ENCODE measurements around the gene INTS15.

DNA sequence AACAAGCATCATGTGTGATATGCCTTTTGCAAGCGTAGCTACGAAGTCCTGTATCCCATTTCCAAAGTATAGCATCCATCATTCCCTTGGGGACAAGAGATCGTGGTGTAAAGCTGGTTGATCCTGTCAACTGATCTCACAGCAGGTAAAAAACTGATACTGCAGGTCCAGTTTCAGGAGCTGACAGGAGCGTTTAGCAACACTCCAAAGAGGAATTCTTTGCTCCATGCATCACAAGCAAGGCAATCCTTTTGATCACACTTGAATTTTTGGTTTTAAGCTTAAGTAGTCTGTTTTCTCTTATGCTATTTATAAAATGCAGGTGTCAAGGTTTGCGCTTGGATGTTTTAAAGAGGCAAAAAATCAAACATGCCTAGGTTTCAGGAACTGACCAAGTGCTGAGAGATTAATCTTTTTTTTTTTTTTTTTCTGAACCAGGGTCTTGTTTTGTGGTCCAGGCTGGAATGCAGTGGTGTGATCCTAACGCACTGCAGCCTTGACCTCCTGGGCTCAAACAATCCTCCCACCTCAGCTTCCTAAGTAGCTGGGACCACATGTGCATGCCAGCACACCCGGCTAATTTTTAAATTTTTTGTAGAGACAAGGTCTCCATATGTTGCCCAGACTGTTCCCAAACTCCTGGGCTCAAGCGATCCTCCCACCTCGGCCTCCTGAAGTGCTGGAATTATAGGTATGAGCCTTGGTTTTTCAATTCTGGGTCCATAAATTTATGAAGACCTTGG, 14.4 kb upstream of the INTS15 start:
- TF ChIP-seq POLR2AphosphoS5 (IDR thresholded peaks at IDR 0.05) (no peak), EZH2 (IDR thresholded peaks at IDR 0.05; ENCODE audit: borderline replicate concordance, insufficient read depth, low read length, poor library complexity, severe bottlenecking) (no peak), RAD21 (conservative IDR thresholded peaks at IDR 0.05) (no peak), SMC3 (conservative IDR thresholded peaks at IDR 0.05; ENCODE audit: poor library complexity) (no peak), EP300 (conservative IDR thresholded peaks at IDR 0.05; ENCODE audit: poor library complexity, severe bottlenecking) (no peak), MXI1 (conservative IDR thresholded peaks at IDR 0.05; ENCODE audit: poor library complexity, severe bottlenecking) (no peak)
- TF ChIP-seq, protein P1, sequence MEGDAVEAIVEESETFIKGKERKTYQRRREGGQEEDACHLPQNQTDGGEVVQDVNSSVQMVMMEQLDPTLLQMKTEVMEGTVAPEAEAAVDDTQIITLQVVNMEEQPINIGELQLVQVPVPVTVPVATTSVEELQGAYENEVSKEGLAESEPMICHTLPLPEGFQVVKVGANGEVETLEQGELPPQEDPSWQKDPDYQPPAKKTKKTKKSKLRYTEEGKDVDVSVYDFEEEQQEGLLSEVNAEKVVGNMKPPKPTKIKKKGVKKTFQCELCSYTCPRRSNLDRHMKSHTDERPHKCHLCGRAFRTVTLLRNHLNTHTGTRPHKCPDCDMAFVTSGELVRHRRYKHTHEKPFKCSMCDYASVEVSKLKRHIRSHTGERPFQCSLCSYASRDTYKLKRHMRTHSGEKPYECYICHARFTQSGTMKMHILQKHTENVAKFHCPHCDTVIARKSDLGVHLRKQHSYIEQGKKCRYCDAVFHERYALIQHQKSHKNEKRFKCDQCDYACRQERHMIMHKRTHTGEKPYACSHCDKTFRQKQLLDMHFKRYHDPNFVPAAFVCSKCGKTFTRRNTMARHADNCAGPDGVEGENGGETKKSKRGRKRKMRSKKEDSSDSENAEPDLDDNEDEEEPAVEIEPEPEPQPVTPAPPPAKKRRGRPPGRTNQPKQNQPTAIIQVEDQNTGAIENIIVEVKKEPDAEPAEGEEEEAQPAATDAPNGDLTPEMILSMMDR (IDR thresholded peaks at IDR 0.05; ENCODE audit: poor library complexity, severe bottlenecking) = no peak
- TF ChIP-seq, protein P2, sequence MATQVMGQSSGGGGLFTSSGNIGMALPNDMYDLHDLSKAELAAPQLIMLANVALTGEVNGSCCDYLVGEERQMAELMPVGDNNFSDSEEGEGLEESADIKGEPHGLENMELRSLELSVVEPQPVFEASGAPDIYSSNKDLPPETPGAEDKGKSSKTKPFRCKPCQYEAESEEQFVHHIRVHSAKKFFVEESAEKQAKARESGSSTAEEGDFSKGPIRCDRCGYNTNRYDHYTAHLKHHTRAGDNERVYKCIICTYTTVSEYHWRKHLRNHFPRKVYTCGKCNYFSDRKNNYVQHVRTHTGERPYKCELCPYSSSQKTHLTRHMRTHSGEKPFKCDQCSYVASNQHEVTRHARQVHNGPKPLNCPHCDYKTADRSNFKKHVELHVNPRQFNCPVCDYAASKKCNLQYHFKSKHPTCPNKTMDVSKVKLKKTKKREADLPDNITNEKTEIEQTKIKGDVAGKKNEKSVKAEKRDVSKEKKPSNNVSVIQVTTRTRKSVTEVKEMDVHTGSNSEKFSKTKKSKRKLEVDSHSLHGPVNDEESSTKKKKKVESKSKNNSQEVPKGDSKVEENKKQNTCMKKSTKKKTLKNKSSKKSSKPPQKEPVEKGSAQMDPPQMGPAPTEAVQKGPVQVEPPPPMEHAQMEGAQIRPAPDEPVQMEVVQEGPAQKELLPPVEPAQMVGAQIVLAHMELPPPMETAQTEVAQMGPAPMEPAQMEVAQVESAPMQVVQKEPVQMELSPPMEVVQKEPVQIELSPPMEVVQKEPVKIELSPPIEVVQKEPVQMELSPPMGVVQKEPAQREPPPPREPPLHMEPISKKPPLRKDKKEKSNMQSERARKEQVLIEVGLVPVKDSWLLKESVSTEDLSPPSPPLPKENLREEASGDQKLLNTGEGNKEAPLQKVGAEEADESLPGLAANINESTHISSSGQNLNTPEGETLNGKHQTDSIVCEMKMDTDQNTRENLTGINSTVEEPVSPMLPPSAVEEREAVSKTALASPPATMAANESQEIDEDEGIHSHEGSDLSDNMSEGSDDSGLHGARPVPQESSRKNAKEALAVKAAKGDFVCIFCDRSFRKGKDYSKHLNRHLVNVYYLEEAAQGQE (IDR thresholded peaks at IDR 0.05; ENCODE audit: borderline replicate concordance) = no peak
